GM12874 (cell line): ENCODE data around the gene GRID2IP.

Source experiments
- TF ChIP-seq, protein P1 (sequence below): IDR thresholded peaks from 2 replicates; pipeline ENCODE4 v1.5.1; 2011; ENCODE audit warnings: low read depth, mild to moderate bottlenecking, control low read depth, low read length, moderate library complexity; ENCODE audit not compliant: insufficient read depth

Gene GRID2IP

DNA sequence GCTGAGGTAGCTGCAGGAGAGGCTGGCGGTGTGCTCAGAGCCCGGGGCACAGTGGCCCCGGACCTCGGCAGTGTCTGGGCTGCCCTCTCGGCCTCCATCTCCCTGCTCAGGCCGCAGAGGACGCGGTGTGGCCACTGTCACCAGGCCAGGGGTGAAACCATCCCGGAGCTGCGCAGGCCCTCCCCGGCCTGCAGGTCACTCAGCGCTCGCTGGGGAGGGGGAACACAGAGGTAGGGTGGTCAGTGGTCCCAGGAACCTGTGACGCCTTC lies 53.7 kb downstream of the GRID2IP start:
- TF ChIP-seq, protein P1, sequence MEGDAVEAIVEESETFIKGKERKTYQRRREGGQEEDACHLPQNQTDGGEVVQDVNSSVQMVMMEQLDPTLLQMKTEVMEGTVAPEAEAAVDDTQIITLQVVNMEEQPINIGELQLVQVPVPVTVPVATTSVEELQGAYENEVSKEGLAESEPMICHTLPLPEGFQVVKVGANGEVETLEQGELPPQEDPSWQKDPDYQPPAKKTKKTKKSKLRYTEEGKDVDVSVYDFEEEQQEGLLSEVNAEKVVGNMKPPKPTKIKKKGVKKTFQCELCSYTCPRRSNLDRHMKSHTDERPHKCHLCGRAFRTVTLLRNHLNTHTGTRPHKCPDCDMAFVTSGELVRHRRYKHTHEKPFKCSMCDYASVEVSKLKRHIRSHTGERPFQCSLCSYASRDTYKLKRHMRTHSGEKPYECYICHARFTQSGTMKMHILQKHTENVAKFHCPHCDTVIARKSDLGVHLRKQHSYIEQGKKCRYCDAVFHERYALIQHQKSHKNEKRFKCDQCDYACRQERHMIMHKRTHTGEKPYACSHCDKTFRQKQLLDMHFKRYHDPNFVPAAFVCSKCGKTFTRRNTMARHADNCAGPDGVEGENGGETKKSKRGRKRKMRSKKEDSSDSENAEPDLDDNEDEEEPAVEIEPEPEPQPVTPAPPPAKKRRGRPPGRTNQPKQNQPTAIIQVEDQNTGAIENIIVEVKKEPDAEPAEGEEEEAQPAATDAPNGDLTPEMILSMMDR = no peak

GRCh38 chr7:6496842-6497636 lies 54.2 kb downstream of the GRID2IP start:
- TF ChIP-seq, protein P1 = no peak

GRCh38 chr7:6495597-6496262 lies 55.5 kb downstream of the GRID2IP start:
- TF ChIP-seq, protein P1 = no peak

DNA sequence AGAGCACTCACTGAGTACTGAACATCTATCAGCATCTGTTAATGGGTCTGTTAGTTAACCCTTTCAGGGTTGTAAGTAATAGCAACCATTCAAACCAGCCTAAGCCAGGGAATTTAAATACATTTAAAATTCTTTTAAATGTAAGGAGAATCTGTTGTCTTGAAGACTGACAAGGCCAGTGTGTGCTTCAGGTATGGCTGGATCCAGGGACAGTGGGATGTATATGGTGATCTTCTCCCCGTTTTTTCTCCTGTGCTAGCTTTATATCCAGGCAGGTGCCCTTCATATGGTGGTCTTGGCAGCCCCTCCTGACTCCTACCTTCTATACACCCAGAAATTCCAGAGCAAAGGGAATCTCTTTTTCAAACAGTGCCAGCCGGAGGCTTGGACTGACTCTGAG lies 56.9 kb downstream of the GRID2IP start:
- TF ChIP-seq, protein P1 = no peak

- TF ChIP-seq, protein P1 = no peak
Measured at GRCh38 chr7:6491194-6491593, 60.1 kb downstream of the GRID2IP start.

DNA sequence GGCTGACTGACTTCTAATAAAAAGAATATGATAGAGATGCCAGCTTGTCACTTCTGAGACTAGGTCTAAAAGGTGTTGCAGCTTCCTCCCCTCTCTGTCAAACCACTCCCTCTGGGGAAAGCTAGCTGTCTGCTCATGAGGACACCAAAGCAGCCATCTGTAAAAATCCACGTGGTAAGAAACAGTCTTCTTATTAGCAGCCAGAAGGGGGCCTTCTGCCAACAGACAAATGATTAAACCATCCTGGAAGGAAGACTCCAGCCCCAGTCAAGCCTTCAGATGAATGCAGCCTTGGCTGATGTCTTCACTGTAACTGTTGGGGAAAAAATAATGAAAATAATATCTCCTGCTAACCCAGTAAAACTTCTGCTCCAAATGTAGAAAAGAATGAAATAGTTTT lies 61.6 kb downstream of the GRID2IP start:
- TF ChIP-seq, protein P1 = 0 out of 2 replicates have a peak, but pooled peaks have one; percentile 10

GRCh38 chr7:6487184-6487545 lies 64.1 kb downstream of the GRID2IP start:
- TF ChIP-seq, protein P1 = no peak
